ENCODE measurements around the gene ACKR1. TPM values are rescaled to one million over a fixed set of nuclear protein-coding genes. Genes with fewer than 3 reads are reported as not detected.

The ACKR1 gene
- total and polyA plus RNA-seq, 2 of the 13 experiments (the other 11 are each of a cell fraction or from before 2014, with no cell fraction given) = not detected

GRCh38 chr1:159177272-159177907 lies 27.3 kb upstream of the ACKR1 start (continued):
- TF ChIP-seq GMEB1 (CRISPR knock-in tag; IDR thresholded peaks at IDR 0.05; ENCODE audit: borderline replicate concordance) (no peak), ZNF354B (CRISPR knock-in tag; IDR thresholded peaks at IDR 0.05) (0 out of 2 replicates have a peak, but pooled peaks have one; percentile 49), RFX1 (IDR thresholded peaks at IDR 0.05) (no peak), ZNF670 (CRISPR knock-in tag; IDR thresholded peaks at IDR 0.05; ENCODE audit: borderline replicate concordance) (0 out of 2 replicates have a peak, but pooled peaks have one; percentile 62), MED1 (CRISPR knock-in tag; IDR thresholded peaks at IDR 0.05) (peak; percentile 79), RARG (CRISPR knock-in tag; IDR thresholded peaks at IDR 0.05; ENCODE audit: low read depth) (peak; percentile 90; the same call in 1 of the 2 replicates), ZNF710 (CRISPR knock-in tag; IDR thresholded peaks at IDR 0.05; ENCODE audit: borderline replicate concordance) (peak; percentile 55; the same call in 1 of the 2 replicates), ERF (CRISPR knock-in tag; IDR thresholded peaks at IDR 0.05) (peak; percentile 99), ZNF660 (CRISPR knock-in tag; IDR thresholded peaks at IDR 0.05; ENCODE audit: borderline replicate concordance, low read depth) (peak; percentile 91; the same call in 1 of the 2 replicates), KLF16 (CRISPR knock-in tag; IDR thresholded peaks at IDR 0.05) (peak; percentile 63 to 99; a peak in 2 of 4 replicates), NFYC (CRISPR knock-in tag; IDR thresholded peaks at IDR 0.05) (peak; percentile 37; the same call in 1 of the 2 replicates), NPAS2 (CRISPR knock-in tag; IDR thresholded peaks at IDR 0.05; ENCODE audit: borderline replicate concordance) (no peak), ZNF263 (CRISPR knock-in tag; IDR thresholded peaks at IDR 0.05) (peak; percentile 65), RFXAP (CRISPR knock-in tag; IDR thresholded peaks at IDR 0.05; ENCODE audit: borderline replicate concordance) (peak; percentile 81; the same call in 1 of the 2 replicates), ZNF589 (CRISPR knock-in tag; conservative IDR thresholded peaks at IDR 0.05) (peak; percentile 94), TERF1 (CRISPR knock-in tag; IDR thresholded peaks at IDR 0.05) (peak; percentile 70; the same call in 1 of the 2 replicates), ADNP (CRISPR knock-in tag; IDR thresholded peaks at IDR 0.05) (no peak), ZNF430 (CRISPR knock-in tag; IDR thresholded peaks at IDR 0.05) (peak; percentile 96), PRDM10 (CRISPR knock-in tag; IDR thresholded peaks at IDR 0.05; ENCODE audit: low read depth) (peak; percentile 88), ZNF839 (CRISPR knock-in tag; IDR thresholded peaks at IDR 0.05; ENCODE audit: borderline replicate concordance) (no peak), ZNF75D (CRISPR knock-in tag; IDR thresholded peaks at IDR 0.05; ENCODE audit: borderline replicate concordance) (peak; percentile 91; the same call in 1 of the 2 replicates), HHEX (CRISPR knock-in tag; IDR thresholded peaks at IDR 0.05) (no peak)

Measured in HepG2 (cell line).